GM19099 (cell line): ENCODE results near the gene ST7.

Experiments
- POLR2A ChIP-seq: IDR thresholded peaks from 3 replicates; pipeline ENCODE4 v1.6.1; 2011; ENCODE audit warnings: low read depth; ENCODE audit not compliant: insufficient read length; ENCODE audit errors: extremely low read depth

Gene ST7

GRCh38 chr7:117140921-117141320, 187.6 kb downstream of the ST7 start:
- TF ChIP-seq POLR2A, result no peak

DNA sequence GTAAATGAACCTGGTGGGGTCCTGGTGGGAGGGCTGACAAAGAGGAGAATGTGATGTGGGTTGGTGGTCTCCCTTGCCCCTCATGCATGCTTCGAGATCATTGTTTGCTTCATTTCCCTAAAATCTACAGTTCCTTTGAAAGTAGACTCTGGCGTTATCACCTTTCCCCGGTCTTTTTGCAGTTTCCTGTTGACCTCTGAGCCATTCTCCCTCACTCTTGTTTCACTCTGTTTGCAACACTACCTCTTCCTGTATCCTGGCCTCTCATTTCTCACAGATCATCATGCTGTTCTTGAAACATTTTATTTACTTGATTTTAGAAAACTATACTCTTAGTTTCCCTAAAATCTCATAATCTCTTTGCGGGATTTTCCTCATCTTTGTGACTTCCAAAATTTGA, 189.8 kb downstream of the ST7 start:
- TF ChIP-seq POLR2A, result no peak

DNA sequence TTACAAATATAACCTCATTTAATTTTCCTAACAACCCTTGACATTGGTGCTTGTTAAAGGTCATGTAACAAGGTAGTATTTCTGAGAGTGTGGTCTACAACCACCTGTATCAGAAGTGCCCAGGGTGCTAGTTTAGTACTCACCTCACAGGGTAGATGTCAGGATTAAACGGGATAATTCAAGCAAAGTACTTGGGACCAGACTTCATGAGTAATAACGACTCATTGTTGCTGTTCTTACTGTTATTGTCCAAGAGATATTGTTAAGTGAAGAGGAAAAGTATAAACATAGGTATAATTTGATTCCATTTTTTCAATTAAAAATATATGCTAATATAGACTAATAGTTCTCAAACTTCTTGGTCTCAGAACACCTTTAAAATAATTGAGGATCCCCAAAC, 190.3 kb downstream of the ST7 start:
- no peak for TF ChIP-seq POLR2A

GRCh38 chr7:117145333-117145732, 192.0 kb downstream of the ST7 start:
- no peak for TF ChIP-seq POLR2A

GRCh38 chr7:117146059-117146458, 192.8 kb downstream of the ST7 start:
- TF ChIP-seq POLR2A, result no peak

- no peak for TF ChIP-seq POLR2A
Measured at GRCh38 chr7:117146511-117146910, 193.2 kb downstream of the ST7 start.

GRCh38 chr7:117148971-117149370, 195.7 kb downstream of the ST7 start:
- no peak for TF ChIP-seq POLR2A

DNA sequence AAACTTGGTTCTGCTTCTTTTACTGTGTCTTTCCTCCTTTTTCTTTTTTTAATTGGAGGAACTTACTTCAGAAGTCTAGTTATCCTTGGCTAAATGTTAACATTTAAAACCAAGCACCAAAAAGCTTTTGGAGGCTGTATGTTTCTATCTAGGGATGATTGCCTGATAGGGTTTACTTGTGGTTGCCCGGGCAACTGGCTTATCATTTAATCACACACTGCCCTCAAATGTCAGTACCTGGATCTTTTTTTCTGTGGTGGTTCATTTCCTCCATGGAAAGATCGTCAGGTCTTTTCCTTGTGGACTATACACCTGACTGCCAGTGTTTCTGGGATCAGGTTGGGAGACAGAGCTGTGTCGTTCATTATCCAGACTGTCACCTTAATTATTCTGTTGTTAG, 196.4 kb downstream of the ST7 start:
- no peak for TF ChIP-seq POLR2A

DNA sequence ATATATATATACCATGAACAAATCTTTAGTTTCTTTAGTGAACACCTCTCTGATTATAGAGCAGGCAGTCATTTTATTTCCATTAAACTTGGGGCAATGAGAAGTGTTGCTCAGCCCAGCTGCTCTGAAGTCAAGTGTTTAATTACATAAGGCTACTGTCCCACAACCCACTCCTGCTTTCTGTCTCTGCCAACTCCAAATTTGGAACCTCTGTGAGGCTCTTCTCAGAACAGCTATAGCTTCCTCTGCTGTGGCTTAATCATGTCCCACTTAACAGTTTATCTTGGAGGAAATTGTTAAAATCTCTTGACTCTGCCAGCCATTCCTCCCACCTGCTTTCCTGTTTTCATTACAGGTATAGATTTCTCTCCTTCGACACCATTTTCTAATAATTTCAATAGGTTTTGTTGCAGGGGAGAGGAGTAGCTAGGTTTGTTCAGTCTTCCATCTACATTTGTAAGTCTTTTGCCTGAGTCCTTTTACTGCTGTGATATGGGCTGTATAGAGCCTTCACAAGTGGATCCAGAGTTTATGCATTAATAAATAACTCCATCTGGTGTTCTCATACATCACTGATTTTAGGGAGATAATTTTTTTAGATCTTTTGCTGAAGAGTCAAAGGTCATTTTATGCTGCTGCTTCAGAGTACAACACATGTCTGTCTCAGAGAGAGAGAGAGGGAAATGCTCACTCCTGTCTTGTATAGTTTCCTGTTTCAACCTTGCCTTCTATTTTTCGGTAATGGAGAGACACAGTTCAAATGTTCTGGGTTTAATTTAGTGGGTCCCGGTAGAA, 199.1 kb downstream of the ST7 start:
- no peak for TF ChIP-seq POLR2A

GRCh38 chr7:117153016-117153545, 199.8 kb downstream of the ST7 start:
- no peak for TF ChIP-seq POLR2A

DNA sequence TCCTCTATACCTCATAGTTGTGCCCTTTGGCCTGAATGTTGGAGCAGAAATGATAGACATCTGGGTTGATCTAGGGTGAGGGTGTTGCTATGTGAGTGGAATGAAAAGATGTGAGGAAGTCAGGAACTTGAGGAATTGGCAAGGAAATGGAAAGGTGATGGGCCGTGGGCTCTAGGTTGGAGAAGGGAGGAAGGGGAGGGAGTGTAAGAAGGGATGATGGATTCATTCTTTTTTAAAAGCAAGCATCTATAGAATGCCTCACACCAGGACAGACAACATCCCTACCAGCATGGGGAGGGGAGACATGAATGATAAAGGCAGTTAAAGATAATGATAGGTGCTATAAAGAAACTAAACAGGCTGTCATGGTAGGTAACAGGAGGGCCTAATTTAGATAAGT, 201.4 kb downstream of the ST7 start:
- TF ChIP-seq POLR2A, result no peak

GRCh38 chr7:117155694-117156093, 202.4 kb downstream of the ST7 start:
- no peak for TF ChIP-seq POLR2A

DNA sequence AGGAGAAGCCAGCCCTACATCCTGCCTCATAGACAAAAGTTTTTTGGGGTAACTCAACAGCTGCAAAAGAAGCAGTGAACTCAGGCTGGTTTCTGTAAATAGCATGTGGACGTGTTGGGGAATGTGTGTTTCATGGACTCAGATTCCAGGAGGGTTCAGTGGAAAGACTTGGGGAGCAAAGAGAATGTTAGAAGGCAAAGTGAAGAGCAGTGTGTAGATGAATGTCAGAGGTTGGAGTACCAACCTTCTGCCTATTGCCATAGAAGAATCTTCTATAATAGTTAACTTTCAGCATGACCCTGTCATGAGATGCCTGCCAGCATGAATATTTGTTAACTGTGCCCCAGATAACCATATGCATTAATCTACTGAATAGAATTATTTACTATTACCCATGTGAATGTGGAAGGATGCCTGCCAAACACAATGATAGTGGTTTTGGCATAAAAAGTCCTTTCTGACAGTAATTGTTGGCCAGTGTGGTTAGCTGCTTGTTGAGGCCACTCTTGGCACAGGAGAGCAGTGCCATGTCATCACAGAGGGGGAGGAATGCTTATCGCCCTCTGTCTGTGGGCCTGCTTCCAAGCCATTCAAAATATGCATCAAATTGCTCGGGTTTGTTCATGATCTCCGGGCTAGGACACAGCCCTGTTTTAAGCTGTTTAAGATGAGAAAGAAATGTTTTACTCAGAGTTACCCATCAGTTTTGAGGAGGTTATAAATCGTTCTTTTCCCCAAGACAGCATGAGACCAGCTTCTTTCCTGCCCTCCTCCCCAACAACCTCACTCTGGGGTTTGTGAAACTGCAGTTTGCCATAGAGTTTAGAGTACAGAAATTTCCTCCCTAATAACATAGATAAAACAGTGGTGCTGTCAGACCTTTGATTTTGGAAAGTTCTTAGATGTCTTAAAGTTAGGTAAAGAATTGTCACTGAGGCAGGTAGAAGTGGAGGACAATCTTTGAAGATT, 204.2 kb downstream of the ST7 start:
- no peak for TF ChIP-seq POLR2A

- no peak for TF ChIP-seq POLR2A
Measured at GRCh38 chr7:117158941-117159697, 205.8 kb downstream of the ST7 start.

DNA sequence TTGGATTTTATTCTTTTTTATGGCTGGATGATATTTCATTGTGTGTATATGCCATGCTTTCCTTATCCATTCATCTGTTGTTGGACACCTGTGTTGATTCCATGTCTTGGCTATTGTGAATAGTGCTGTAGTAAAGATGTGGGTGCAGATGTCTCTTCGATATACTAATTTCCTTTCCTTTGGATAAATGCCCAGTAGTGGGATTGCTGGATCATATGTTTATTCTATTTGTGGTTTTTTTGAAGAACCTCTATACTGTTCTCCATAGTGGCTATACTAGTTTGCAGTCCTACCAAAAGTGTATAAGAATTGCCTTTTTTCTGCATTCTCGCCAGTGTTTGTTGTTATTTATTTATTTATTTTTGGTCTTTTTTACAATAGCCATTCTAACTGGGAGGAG, 209.8 kb downstream of the ST7 start:
- TF ChIP-seq POLR2A, result no peak
